HL-60 (cell line): ENCODE results near the gene PHF5A.

Source experiments
- DNase-seq, 2 experiments: peaks; one replicate each; pipeline ENCODE4 v3.0.0-alpha.2; 2010 to 2020; ENCODE audit warnings: low read depth in 1 of 2, low spot score in 1 of 2
- H3K27ac ChIP-seq: fragments of 250-450 bp; sonication (Bioruptor Pico); replicated peaks from 2 replicates; pipeline ENCODE4 v1.5.1; 2020; ENCODE audit warnings: mild to moderate bottlenecking, moderate library complexity
- H3K27me3 ChIP-seq: fragments of 250-450 bp; sonication (Bioruptor Pico); 2 replicates; pipeline ENCODE4 v1.5.1; 2021; ENCODE audit warnings: mild to moderate bottlenecking, moderate library complexity; ENCODE audit not compliant: insufficient read depth, poor library complexity, severe bottlenecking
- H3K4me3 ChIP-seq: replicated peaks from 2 replicates; pipeline ENCODE4 v1.5.1; 2011; ENCODE audit warnings: mild to moderate bottlenecking, control low read depth, low read length; ENCODE audit not compliant: insufficient read depth
- CTCF ChIP-seq: IDR thresholded peaks from one replicate; pipeline ENCODE4 v1.5.1; 2011; ENCODE audit warnings: low read length, control low read depth, inconsistent platforms; ENCODE audit not compliant: insufficient read depth
- GABPA ChIP-seq: IDR thresholded peaks from 2 replicates; pipeline ENCODE4 v1.6.1; 2012; ENCODE audit warnings: low read depth
- POLR2AphosphoS5 ChIP-seq: IDR thresholded peaks from 2 replicates; pipeline ENCODE4 v1.6.1; 2012; ENCODE audit warnings: low read depth
- REST ChIP-seq: IDR thresholded peaks from 2 replicates; pipeline ENCODE4 v1.6.1; 2012; ENCODE audit warnings: low read depth; ENCODE audit not compliant: insufficient replicate concordance
- SPI1 ChIP-seq: IDR thresholded peaks from 2 replicates; pipeline ENCODE4 v1.6.1; 2012; ENCODE audit warnings: low read depth, mild to moderate bottlenecking, borderline replicate concordance

Gene PHF5A

GRCh38 chr22:41504816-41505215, 36.3 kb upstream of the PHF5A start:
- no peak overlapping the region for H3K27ac ChIP-seq
- H3K4me3 ChIP-seq = no peak overlapping the region
- H3K27me3 ChIP-seq = no peaks in the 10 kb centered on the region
- no peak for DNase-seq
- TF ChIP-seq GABPA (no peak), POLR2AphosphoS5 (no peak), REST (no peak), CTCF (no peak), SPI1 (no peak)

GRCh38 chr22:41504397-41504796, 35.9 kb upstream of the PHF5A start:
- H3K27me3 ChIP-seq = no peaks in the 10 kb centered on the region
- no peak for DNase-seq
- no peak overlapping the region for H3K4me3 ChIP-seq
- no peak overlapping the region for H3K27ac ChIP-seq
- TF ChIP-seq POLR2AphosphoS5 (no peak), SPI1 (no peak), GABPA (no peak), REST (no peak), CTCF (no peak)

GRCh38 chr22:41501209-41501608, 32.7 kb upstream of the PHF5A start:
- no peak for TF ChIP-seq REST
- no peak for TF ChIP-seq SPI1
- DNase-seq = peak in 1 of 2 experiments; percentile 43
- no peak overlapping the region for H3K27ac ChIP-seq
- H3K4me3 ChIP-seq = no peak overlapping the region
- no peaks in the 10 kb centered on the region for H3K27me3 ChIP-seq

- no peak for DNase-seq
- H3K27ac ChIP-seq = no peak overlapping the region
- no peak overlapping the region for H3K4me3 ChIP-seq
- H3K27me3 ChIP-seq = no peaks in the 10 kb centered on the region
- TF ChIP-seq SPI1 (no peak), CTCF (no peak), REST (no peak), GABPA (no peak), POLR2AphosphoS5 (no peak)
Measured at GRCh38 chr22:41500303-41500702, 31.8 kb upstream of the PHF5A start.
